ENCODE measurements around the gene FRMD6.
"Not testable (repeated sequence)": the region's sequence is repeated elsewhere in the genome, so short reads cannot be mapped to it uniquely, and the experiment has no call there.

The FRMD6 gene

DNA sequence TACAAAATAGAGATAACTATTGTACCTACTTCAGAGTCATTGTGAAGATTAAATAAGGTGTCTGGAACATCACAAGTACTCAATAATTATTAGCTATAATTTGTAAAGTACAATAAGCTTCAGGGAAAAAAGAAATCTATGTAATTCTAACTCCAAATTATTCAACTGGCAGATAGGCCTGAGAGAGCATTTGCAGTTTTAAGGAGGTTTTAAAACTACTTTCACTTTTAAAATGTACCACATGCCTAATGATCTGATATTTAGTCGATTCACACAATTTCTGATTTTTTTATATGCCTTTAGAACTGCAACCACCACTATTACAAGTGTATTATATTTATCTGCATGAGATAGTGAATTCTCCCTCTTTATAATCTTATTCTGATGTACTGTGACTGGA, 24.9 kb upstream of the FRMD6 start:
- TF ChIP-seq, protein P1, sequence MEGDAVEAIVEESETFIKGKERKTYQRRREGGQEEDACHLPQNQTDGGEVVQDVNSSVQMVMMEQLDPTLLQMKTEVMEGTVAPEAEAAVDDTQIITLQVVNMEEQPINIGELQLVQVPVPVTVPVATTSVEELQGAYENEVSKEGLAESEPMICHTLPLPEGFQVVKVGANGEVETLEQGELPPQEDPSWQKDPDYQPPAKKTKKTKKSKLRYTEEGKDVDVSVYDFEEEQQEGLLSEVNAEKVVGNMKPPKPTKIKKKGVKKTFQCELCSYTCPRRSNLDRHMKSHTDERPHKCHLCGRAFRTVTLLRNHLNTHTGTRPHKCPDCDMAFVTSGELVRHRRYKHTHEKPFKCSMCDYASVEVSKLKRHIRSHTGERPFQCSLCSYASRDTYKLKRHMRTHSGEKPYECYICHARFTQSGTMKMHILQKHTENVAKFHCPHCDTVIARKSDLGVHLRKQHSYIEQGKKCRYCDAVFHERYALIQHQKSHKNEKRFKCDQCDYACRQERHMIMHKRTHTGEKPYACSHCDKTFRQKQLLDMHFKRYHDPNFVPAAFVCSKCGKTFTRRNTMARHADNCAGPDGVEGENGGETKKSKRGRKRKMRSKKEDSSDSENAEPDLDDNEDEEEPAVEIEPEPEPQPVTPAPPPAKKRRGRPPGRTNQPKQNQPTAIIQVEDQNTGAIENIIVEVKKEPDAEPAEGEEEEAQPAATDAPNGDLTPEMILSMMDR (conservative IDR thresholded peaks at IDR 0.05; ENCODE audit: low read depth, low read length), result no peak
- no peaks in the 10 kb centered on the region for H3K79me2 ChIP-seq (ENCODE audit: insufficient read depth, low read depth)
- H2AFZ ChIP-seq (ENCODE audit: low read depth), result no peak overlapping the region
- no peaks in the 10 kb centered on the region for H3K27me3 ChIP-seq (ENCODE audit: insufficient read depth, low read depth)
- peaks cover 78% of the 10 kb centered on the region for H3K4me1 ChIP-seq (ENCODE audit: low read depth, poor library complexity, severe bottlenecking)
- no peak overlapping the region for H3K4me3 ChIP-seq (IDR thresholded peaks at IDR 0.05; ENCODE audit: insufficient read depth, low read depth, low read length)
- H3K9ac ChIP-seq, result no peak overlapping the region
- peak overlapping the region; percentile 23; the same call in 1 of the 2 replicates for H3K4me2 ChIP-seq
- H4K20me1 ChIP-seq (ENCODE audit: insufficient read depth), result no peaks in the 10 kb centered on the region
- H3K27ac ChIP-seq, result peak overlapping the region; percentile 85; the same call in 1 of the 2 replicates
- H3K36me3 ChIP-seq (ENCODE audit: insufficient read depth), result no peaks in the 10 kb centered on the region

DNA sequence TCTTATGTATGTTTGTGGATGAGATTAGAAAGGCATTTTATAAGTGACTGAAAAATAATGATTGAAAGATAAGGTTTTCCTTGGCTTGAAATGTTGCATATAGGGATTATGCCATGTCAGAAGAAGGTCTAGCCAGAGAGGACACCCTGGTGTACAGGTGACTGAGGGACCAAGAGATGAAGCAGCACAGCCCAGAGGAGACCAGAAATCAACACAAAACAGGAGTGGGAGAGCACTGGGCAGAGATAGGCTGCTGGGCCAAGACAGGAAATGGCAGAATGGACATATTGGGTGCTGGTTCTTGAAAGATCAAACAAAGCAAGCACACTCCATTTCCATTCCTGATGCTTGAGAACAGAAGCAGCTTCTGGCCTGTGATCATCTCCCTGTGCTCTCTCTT, 24.4 kb upstream of the FRMD6 start:
- Histone ChIP-seq H4K20me1 (ENCODE audit: insufficient read depth) (no peaks in the 10 kb centered on the region), H2AFZ (ENCODE audit: low read depth) (peak overlapping the region; percentile 46), H3K4me2 (peak overlapping the region; percentile 23; the same call in 1 of the 2 replicates), H3K9ac (no peak overlapping the region), H3K27ac (peak overlapping the region; percentile 85; the same call in 1 of the 2 replicates), H3K36me3 (ENCODE audit: insufficient read depth) (no peaks in the 10 kb centered on the region), H3K4me3 (IDR thresholded peaks at IDR 0.05; ENCODE audit: insufficient read depth, low read depth, low read length) (no peak overlapping the region), H3K27me3 (ENCODE audit: insufficient read depth, low read depth) (no peaks in the 10 kb centered on the region), H3K79me2 (ENCODE audit: insufficient read depth, low read depth) (no peaks in the 10 kb centered on the region), H3K4me1 (ENCODE audit: low read depth, poor library complexity, severe bottlenecking) (peaks cover 78% of the 10 kb centered on the region)
- TF ChIP-seq, protein P1 (conservative IDR thresholded peaks at IDR 0.05; ENCODE audit: low read depth, low read length), result no peak

DNA sequence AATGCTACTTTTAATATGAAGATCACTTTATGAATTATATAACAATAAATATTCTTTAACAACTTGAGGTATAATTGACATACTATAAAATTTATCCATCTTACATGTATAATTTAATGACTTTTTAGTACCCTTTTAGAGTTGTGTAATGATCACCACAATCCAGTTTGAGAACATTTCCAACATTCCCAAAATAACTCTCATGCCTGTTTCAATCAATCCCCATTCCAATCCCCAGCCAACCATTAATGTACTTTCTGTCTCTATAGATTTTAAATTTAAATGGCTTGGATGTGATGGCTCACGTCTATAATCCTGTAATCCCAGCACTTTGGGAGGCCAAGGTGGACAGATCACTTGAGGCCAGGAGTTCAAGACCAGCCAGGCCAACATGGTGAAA, 23.5 kb upstream of the FRMD6 start:
- TF ChIP-seq, protein P1 (conservative IDR thresholded peaks at IDR 0.05; ENCODE audit: low read depth, low read length), result no peak
- Histone ChIP-seq H3K79me2 (ENCODE audit: insufficient read depth, low read depth) (no peaks in the 10 kb centered on the region), H3K4me3 (IDR thresholded peaks at IDR 0.05; ENCODE audit: insufficient read depth, low read depth, low read length) (no peak overlapping the region), H3K27ac (no peak overlapping the region), H3K36me3 (ENCODE audit: insufficient read depth) (no peaks in the 10 kb centered on the region), H2AFZ (ENCODE audit: low read depth) (no peak overlapping the region), H3K4me1 (ENCODE audit: low read depth, poor library complexity, severe bottlenecking) (peaks cover 78% of the 10 kb centered on the region), H3K9ac (no peak overlapping the region), H3K27me3 (ENCODE audit: insufficient read depth, low read depth) (no peaks in the 10 kb centered on the region), H3K4me2 (no peak overlapping the region), H4K20me1 (ENCODE audit: insufficient read depth) (no peaks in the 10 kb centered on the region)

DNA sequence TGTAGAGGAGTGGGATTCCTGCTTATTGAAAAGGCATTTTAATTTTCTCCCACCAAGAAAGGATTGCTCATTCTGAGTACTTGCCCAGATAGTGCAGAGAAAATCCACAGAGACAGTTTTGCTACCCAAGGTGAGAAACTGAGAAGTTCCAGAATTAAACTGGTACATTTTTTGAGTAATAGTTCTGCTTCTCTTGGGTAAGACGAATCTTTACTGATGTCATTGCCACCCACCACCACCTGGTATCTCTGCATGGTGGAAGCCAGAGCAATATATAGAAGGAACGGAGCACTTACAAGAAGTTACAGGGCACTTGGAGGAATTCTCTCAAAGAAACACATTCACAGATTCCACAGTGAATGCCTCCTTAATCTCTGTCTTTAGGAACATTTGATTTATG, 20.7 kb upstream of the FRMD6 start:
- no peak overlapping the region for H3K4me3 ChIP-seq (IDR thresholded peaks at IDR 0.05; ENCODE audit: insufficient read depth, low read depth, low read length)
- no peaks in the 10 kb centered on the region for H3K27me3 ChIP-seq (ENCODE audit: insufficient read depth, low read depth)
- H3K36me3 ChIP-seq (ENCODE audit: insufficient read depth), result no peaks in the 10 kb centered on the region
- peaks cover 59% of the 10 kb centered on the region for H3K4me1 ChIP-seq (ENCODE audit: low read depth, poor library complexity, severe bottlenecking)
- TF ChIP-seq, protein P1 (conservative IDR thresholded peaks at IDR 0.05; ENCODE audit: low read depth, low read length), result no peak
- H3K79me2 ChIP-seq (ENCODE audit: insufficient read depth, low read depth), result no peaks in the 10 kb centered on the region
- no peak overlapping the region for H3K4me2 ChIP-seq
- H3K27ac ChIP-seq, result no peak overlapping the region
- H2AFZ ChIP-seq (ENCODE audit: low read depth), result no peak overlapping the region
- no peaks in the 10 kb centered on the region for H4K20me1 ChIP-seq (ENCODE audit: insufficient read depth)
- no peak overlapping the region for H3K9ac ChIP-seq

DNA sequence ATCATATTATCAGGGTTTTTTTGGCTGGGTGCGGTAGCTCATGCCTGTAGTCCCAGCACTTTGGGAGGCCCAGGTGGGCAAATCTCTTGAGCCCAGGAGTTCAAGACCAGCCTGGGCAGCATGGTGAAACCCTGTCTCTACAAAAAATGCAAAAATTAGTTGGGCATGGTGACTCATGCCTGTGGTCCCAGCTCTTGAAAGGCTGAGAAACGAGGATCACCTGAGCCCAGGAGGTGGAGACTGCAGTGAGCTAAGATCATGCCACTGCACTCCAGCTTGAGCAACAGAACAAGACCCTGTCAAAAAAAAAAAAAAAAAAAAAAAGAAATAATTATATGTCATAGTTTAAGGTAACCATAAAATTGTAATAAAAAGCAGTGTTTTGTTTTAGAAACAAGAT, 18.4 kb upstream of the FRMD6 start:
- H3K4me3 ChIP-seq (IDR thresholded peaks at IDR 0.05; ENCODE audit: insufficient read depth, low read depth, low read length), result not testable (repeated sequence)

More for the DNA sequence above, 18.4 kb upstream of the FRMD6 start:
- not testable (repeated sequence) for H3K27me3 ChIP-seq (ENCODE audit: insufficient read depth, low read depth); H3K27ac ChIP-seq; H3K79me2 ChIP-seq (ENCODE audit: insufficient read depth, low read depth); H2AFZ ChIP-seq (ENCODE audit: low read depth); H3K9ac ChIP-seq; H3K36me3 ChIP-seq (ENCODE audit: insufficient read depth); H4K20me1 ChIP-seq (ENCODE audit: insufficient read depth)
- Histone ChIP-seq H3K4me2 (0 out of 2 replicates have a peak overlapping the region, but pooled peaks have one; percentile 22), H3K4me1 (ENCODE audit: low read depth, poor library complexity, severe bottlenecking) (peaks cover 35% of the 10 kb centered on the region)

Data from KMS-11 (cell line).